ENCODE measurements around the gene ACACB.

ACACB gene

GRCh38 chr12:109221277-109221931 is 105.0 kb downstream of the ACACB start:
- no peak for DNase-seq

- no peak for DNase-seq
These were observed 105.7 kb downstream of the ACACB start for GRCh38 chr12:109222062-109222461.

DNA sequence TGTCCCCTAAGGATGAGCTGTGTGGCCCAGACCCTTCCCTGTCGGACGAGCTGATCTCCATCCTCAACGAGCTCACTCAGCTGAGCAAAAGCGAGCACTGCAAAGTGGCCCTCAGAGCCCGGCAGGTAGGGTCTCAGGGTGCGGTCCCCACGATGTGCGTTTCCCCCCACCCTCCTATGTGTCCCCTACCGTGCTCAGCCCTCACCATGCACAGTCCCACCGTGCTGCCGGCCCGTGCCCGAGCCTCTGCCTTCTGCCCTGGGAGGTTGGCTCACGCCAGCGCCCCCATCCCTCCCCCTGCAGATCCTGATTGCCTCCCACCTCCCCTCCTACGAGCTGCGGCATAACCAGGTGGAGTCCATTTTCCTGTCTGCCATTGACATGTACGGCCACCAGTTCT is 106.1 kb downstream of the ACACB start:
- no peak for DNase-seq

DNA sequence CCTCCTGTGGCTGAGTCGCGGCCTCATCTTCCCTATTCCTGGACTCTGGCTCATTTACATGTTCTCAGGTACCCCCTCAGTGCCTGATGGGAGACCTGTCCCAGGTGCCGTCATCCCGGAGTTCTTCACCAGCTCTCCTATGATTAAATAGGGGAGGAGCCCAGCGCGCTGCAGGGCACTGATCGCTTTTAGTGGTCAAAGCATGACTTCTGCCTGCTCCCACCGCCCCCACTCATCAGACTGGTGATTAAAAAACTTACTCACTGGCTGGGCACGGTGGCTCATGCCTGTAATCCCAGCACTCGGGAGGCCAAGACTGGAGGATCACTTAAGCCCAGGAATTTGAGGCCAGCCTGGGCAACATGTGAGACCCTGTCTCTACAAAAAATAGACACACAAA is 106.8 kb downstream of the ACACB start:
- no peak for DNase-seq

DNA sequence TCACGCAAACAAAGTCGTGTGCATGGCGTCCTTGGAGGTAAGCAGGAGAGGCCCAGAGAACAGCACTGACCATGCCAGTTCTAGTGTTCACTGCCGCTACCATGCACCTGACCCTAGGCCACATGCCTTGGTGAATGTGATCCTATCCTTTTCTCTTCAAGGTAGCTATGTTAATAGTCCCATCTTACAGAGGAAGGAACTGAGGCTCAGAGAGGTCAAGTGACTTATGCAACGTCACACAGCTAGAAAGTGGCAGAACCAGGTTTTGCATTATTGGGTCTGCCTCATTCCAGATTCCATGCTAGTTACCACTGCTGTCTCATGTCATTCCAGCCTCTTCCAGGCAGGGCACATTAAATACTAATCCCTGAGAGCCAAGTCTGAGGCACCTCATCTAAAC is 107.5 kb downstream of the ACACB start:
- DNase-seq, result no peak

DNA sequence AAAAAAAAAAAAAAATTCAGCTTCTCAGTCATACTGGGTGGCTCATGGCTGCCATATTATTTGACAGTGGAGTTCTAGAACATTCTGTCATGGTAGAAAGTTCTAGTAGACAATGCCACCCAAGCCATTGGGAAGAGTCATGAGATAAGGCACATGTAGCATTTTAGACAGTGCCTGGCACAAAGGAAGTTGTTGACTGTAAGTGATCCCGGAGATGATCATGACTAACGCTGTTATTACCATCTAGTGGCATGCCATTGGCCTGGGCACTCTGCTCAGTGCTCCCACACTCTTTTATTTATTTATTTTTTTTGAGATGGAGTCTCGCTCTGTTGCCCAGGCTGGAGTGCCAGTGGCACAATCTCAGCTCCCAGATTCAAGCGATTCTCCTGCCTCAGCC is 112.3 kb downstream of the ACACB start:
- DNase-seq, result no peak

- DNase-seq, result no peak
These were observed 113.8 kb downstream of the ACACB start for GRCh38 chr12:109230193-109230592.

DNA sequence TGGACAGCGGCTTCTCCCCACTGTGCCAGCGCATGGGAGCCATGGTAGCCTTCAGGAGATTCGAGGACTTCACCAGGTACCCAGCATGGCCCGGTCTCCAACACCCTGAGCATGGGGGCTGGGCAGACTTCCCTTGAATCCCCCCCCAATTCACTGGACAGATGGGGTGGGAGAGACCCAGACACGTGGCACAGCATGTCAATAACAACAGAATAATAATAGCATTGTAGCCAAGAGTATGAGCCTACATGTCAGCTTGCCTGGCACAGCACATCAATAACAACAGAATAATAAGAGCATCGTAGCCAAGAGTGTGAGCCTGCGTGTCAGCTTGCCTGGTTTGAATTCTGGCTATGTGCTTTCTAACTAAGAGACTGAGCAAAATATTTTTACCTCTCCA is 116.3 kb downstream of the ACACB start:
- DNase-seq, result no peak

GRCh38 chr12:109234012-109234411 is 117.6 kb downstream of the ACACB start:
- no peak for DNase-seq

GRCh38 chr12:109236257-109236656 is 119.9 kb downstream of the ACACB start:
- no peak for DNase-seq

GRCh38 chr12:109239179-109239578 is 122.8 kb downstream of the ACACB start:
- no peak for DNase-seq

GRCh38 chr12:109239691-109240090 is 123.3 kb downstream of the ACACB start:
- no peak for DNase-seq

GRCh38 chr12:109240365-109240764 is 124.0 kb downstream of the ACACB start:
- DNase-seq, result no peak

DNA sequence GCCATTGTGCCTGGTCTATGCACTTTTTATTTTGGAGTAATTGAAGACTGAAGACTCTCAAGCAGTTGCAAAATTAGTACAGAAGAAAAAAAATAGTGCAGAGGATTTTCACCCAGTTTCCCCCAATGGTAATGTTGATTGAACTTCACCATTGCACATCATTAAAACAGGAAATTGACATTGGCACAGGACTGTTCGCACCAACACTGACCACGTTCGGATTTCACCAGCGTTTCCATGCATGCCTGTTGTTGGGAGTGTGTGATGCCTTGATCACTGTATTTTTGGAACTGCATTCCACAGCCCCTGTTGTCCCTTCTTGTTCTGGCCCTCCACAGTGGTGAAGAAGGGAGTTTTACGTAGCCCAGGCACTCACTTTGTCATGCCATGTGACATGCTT is 125.5 kb downstream of the ACACB start:
- no peak for DNase-seq

GRCh38 chr12:109244073-109244472 is 127.7 kb downstream of the ACACB start:
- no peak for DNase-seq

GRCh38 chr12:109246221-109246620 is 129.8 kb downstream of the ACACB start:
- no peak for DNase-seq

DNA sequence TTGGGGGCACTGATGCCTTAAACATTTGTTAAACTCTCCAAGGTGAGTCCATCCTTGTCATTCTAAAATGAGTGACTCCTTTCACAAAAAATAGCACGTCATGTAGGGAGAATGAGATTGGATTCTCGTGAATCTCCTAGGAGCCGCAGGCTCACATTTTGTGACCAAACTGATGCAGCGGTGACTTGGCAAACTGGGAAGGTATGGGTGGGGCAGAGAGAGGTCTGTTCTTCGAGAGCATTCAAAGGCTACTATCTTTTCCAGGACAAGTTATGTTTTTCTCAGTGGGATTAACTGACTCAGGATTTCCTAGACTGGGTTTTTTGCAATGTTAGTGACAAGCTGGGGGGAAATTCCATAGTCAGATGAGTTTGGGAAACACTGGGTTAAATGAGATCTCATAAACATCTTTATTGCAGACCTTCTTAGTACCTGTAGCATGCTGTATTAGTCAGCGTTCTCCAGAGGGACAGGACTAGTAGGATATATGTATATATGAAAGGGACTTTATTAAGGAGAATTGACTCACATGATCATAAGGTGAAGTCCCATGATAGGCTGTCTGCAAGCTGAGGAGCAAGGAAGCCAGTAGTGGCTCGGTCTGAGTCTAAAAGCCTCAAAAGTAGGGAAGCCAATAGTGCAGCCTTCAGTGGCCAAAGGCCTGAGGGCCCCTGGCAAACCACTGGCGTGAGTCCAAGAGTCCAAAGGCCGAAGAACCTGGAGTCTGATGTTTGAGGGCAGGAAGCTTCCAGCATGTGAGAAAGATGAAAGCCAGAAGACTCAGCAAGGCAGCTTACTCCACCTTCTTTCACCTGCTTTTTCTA is 131.7 kb downstream of the ACACB start:
- no peak for DNase-seq

GRCh38 chr12:109250523-109250922 is 134.1 kb downstream of the ACACB start:
- DNase-seq, result no peak

- no peak for DNase-seq
These were observed 136.4 kb downstream of the ACACB start for GRCh38 chr12:109252799-109253198.

- no peak for DNase-seq
These were observed 137.6 kb downstream of the ACACB start for GRCh38 chr12:109253913-109254544.

DNA sequence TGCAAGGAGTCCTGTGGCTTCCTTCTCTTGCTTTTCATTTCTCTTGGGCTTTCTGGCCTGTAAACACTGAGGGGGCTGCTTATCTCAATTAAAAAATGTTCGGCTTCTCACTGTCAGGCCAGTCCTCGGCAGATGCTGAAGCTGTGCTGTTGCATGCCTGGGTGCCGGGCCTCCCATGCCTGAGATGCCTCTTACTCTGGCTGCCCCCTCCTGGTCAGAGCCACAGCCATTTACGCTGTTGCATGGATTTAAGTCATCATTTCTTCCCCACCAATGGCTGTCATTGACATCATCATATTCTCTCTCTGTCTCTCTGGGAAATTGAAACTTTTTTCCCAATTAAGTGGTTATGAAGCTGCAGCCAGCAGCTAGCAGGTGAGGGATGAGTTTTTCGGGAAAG is 139.0 kb downstream of the ACACB start:
- no peak for DNase-seq

DNA sequence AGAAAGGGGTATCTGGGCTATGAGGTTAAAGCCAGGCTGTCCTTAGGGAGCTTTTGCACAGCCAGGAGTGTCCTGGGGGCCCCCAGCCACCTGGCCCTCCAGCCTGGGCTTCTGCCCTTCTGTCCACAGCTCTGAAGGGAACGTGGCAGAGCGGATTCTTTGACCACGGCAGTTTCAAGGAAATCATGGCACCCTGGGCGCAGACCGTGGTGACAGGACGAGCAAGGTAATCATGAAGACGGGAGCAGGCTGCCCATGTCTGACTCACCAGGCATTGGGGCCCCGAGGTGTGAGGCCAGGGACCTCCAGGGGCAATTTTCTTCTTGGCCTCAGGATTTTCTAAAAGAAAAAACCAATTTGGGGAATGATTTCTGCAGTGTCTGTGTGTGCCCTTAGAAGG is 139.6 kb downstream of the ACACB start:
- no peak for DNase-seq

DNA sequence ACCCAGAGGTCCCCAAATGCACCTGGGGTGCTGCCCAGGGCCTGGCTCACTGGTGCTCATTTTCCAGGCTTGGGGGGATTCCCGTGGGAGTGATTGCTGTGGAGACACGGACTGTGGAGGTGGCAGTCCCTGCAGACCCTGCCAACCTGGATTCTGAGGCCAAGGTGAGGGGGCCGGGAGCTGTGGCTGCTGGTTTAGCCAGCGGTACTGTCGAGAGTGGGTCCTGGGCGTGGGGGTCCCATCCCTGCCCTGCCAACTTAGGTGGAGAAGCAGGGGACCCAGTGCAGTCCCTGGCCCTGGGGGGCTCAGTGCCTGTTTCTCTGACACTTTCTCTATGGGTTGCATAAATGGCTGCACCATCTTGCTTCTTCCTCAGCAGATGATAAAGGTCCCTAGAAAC is 141.8 kb downstream of the ACACB start:
- DNase-seq, result no peak
